Progenitor cell of endocrine pancreas (in vitro differentiated cells): ENCODE results near the gene S100A8. TPM values are rescaled to one million over a fixed set of nuclear protein-coding genes. Genes with fewer than 3 reads are reported as not detected.

Experiments
- DNase-seq: peaks from one replicate; pipeline ENCODE4 v3.0.0; 2021; ENCODE audit warnings: low spot score; ENCODE audit not compliant: unreplicated experiment
- H3K27ac Mint-ChIP-seq: 2 replicates; pipeline ENCODE4 v1.8.0; 2021; ENCODE audit warnings: mild to moderate bottlenecking, moderate library complexity, mixed read lengths
- H3K27me3 Mint-ChIP-seq: 2 replicates; pipeline ENCODE4 v1.8.0; 2021; ENCODE audit warnings: mixed read lengths
- H3K36me3 Mint-ChIP-seq: 2 replicates; pipeline ENCODE4 v1.8.0; 2022; ENCODE audit warnings: mixed read lengths; ENCODE audit not compliant: insufficient read depth
- H3K4me1 Mint-ChIP-seq: 2 replicates; pipeline ENCODE4 v1.8.0; 2021; ENCODE audit warnings: low read depth, mixed read lengths
- H3K4me3 Mint-ChIP-seq: 2 replicates; pipeline ENCODE4 v1.8.0; 2021; ENCODE audit warnings: low read depth, mild to moderate bottlenecking, moderate library complexity, mixed read lengths
- H3K9me3 Mint-ChIP-seq: 2 replicates; pipeline ENCODE4 v1.8.0; 2021; ENCODE audit warnings: low read depth, mixed read lengths
- total RNA-seq: library from RNA; stranded (reverse); gene quantifications from 2 replicates; pipeline ENCODE4 v1.2.1, GENCODE V29; 2021
- TF ChIP-seq, protein P1 (sequence below): fragments of 200-600 bp; sonication (generic); IDR thresholded peaks from one replicate; pipeline ENCODE4 v1.5.0; 2021; ENCODE audit warnings: antibody characterized with exemption, mild to moderate bottlenecking; ENCODE audit not compliant: unreplicated experiment

S100A8 gene
- total RNA-seq, 1 donor from 2014 or later: not detected

DNA sequence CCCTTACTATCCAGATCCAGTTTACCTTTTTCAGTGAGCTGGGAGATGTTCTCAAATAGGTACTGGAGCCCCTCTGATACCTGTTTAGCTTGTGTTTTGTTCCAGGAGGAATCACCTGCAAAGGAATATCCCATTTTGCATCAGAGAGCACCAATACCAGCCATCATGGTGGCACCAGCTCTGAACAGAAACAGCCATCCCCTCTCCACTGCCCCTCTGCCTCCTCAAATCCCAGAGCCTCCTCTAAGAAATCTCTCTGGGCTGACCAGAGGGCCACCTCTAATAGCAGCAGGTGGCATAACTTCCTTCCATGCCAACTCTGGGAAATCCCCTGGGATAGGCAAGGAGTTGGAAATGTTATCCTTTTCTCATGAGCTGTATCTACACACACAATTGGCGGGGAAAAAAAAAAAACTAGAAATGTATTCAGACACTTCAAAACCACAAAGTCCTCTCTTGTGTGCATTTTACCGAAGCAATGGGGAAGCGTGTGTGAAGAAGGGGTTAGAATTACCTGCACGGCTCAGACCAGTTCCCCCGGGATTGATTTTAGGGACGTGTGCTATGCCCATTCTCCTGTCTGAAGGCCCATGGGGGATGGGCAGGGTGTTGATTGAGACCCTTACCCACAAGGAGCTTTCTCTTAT lies 44.7 kb downstream of the S100A8 start:
- H3K27ac Mint-ChIP-seq: no peak overlapping the region
- peaks cover 21% of the 10 kb centered on the region for H3K27me3 Mint-ChIP-seq
- H3K4me1 Mint-ChIP-seq: peaks cover 12% of the 10 kb centered on the region
- no peaks in the 10 kb centered on the region for H3K36me3 Mint-ChIP-seq
- no peaks in the 10 kb centered on the region for H3K9me3 Mint-ChIP-seq
- no peak for DNase-seq
- no peak overlapping the region for H3K4me3 Mint-ChIP-seq
- TF ChIP-seq, protein P1, sequence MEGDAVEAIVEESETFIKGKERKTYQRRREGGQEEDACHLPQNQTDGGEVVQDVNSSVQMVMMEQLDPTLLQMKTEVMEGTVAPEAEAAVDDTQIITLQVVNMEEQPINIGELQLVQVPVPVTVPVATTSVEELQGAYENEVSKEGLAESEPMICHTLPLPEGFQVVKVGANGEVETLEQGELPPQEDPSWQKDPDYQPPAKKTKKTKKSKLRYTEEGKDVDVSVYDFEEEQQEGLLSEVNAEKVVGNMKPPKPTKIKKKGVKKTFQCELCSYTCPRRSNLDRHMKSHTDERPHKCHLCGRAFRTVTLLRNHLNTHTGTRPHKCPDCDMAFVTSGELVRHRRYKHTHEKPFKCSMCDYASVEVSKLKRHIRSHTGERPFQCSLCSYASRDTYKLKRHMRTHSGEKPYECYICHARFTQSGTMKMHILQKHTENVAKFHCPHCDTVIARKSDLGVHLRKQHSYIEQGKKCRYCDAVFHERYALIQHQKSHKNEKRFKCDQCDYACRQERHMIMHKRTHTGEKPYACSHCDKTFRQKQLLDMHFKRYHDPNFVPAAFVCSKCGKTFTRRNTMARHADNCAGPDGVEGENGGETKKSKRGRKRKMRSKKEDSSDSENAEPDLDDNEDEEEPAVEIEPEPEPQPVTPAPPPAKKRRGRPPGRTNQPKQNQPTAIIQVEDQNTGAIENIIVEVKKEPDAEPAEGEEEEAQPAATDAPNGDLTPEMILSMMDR: no peak

DNA sequence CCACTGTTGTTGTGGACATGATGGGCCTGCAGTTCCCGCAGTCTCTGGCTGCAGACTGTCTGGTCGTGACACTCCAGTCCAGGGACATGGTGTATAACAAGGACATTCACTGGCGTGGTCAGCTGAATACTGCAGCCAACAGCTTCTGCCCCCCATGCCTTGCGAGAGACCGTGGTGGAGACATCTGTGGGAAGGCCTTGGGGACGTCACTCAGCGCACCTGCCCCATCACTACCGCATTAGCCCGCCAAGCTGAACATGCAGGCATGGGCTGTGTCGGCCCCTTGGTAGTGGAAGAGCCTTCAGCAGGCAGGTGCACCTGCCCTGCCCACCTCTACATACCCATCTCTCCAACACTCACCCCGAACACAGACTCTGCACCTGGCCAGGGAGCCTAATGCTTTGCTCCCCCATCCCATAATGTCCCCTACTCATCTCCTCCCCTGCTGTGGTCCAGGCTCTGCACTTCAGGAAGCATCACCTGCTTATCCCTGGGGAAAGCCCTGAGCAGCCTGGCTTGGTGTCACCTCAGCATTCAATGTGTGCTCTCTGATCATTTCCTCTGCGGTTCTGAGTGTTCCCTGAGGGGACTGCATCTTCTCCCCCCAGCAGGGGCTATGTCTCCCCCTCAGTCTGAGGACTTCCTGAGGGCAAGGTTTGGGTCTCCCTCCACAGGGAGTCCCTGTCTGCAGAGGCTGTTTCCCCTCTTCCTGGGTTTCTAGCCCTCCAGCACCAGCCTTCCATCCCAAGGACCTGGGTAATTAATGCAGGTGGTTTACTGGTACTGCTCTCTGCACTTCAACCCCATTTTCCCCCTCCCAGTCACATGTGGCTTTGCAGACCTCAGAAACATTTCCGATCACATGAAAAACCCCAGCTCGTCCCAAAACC lies 45.4 kb downstream of the S100A8 start:
- TF ChIP-seq, protein P1: no peak
- H3K4me1 Mint-ChIP-seq: peaks cover 12% of the 10 kb centered on the region
- H3K27me3 Mint-ChIP-seq: peaks cover 14% of the 10 kb centered on the region
- H3K27ac Mint-ChIP-seq: no peak overlapping the region
- no peaks in the 10 kb centered on the region for H3K36me3 Mint-ChIP-seq
- peak; percentile 3 for DNase-seq
- no peaks in the 10 kb centered on the region for H3K9me3 Mint-ChIP-seq
- H3K4me3 Mint-ChIP-seq: no peak overlapping the region

DNA sequence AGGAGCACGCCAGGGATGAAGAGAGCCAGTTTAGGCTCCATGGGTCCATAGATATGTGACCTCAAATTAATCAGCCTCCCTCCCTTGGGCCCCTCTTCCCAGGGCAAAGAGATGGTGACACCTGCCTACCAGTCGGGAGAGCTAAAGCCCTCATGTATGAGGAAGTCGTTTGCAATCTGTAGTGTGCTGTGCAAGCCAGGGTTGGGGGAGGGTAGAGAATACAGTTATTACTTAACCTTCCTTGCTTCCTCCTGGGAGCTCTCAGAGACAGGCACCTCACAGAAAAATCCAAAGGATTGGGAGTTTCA lies 46.2 kb downstream of the S100A8 start:
- Mint-ChIP-seq H3K4me3 (no peak overlapping the region), H3K9me3 (no peaks in the 10 kb centered on the region), H3K4me1 (peaks cover 12% of the 10 kb centered on the region), H3K27me3 (peaks cover 13% of the 10 kb centered on the region), H3K27ac (no peak overlapping the region), H3K36me3 (no peaks in the 10 kb centered on the region)
- DNase-seq: no peak
- TF ChIP-seq, protein P1: no peak

DNA sequence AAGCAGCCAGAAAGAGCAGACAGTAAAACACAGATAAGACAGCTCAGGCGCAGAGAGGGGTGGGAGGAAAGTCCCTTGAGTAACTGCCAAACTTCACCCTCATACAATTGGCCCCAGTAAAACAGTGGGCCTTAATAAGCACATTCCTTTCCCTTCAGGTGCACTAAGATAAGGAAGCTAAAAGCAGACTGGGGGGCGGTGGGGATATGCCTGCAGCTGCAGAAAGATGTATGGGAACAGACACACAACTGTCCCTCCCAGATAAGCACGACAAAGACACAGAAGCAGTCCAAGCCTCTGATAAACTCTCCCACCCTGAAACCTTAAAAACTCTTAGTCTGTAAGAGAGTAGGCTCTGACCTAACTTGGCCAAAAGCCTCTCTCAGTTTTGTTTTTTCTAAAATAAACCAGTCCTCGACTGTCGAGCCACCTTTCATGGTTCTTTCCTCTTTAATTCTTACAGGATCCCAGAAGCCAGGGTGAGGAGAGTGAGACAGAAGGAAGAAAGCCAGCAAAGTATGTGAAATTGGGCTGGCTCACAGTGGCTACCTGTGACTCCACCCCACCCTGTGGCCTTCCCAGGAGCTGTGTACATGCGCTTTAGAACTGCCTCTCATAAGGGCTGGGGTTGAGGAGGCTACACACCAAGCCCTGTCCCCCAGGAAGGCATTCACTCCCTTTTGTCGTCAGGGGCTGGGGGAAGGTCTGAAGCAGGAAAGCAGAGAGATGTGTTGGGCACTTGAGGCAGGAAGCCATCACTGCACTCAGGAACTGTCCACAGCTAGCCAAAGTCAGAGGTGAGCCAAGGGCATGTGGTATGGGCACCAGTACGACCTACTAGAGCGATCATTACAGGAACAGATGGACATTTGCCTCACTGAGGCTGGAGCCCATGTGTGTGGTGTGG lies 46.8 kb downstream of the S100A8 start:
- Mint-ChIP-seq H3K9me3 (no peaks in the 10 kb centered on the region), H3K27ac (peak overlapping the region; percentile 9), H3K27me3 (peaks cover 7% of the 10 kb centered on the region), H3K36me3 (no peaks in the 10 kb centered on the region), H3K4me3 (no peak overlapping the region), H3K4me1 (peaks cover 12% of the 10 kb centered on the region)
- DNase-seq: peak; percentile 5
- TF ChIP-seq, protein P1: no peak
